OCI-LY1 (cell line): ENCODE measurements around the gene IGF2BP1.
"Not testable (repeated sequence)": the region's sequence is repeated elsewhere in the genome, so short reads cannot be mapped to it uniquely, and the experiment has no call there.

ENCODE experiments used
- H2AFZ ChIP-seq: fragments of 200-600 bp; sonication (generic), shearing (Covaris generic); 2 replicates; pipeline ENCODE4 v1.6.0; 2014; ENCODE audit warnings: antibody characterized with exemption, mild to moderate bottlenecking, low read length
- H3F3A ChIP-seq: fragments of 200-600 bp; sonication (generic), shearing (Covaris generic); 2 replicates; pipeline ENCODE4 v1.6.0; 2014; ENCODE audit warnings: mild to moderate bottlenecking, antibody characterized with exemption, low read length, moderate library complexity; ENCODE audit not compliant: insufficient read depth
- H3K27ac ChIP-seq: fragments of 200-600 bp; sonication (generic); 2 replicates; pipeline ENCODE4 v1.5.1; 2014; ENCODE audit warnings: low read length, mixed run types, mild to moderate bottlenecking, low read depth; ENCODE audit not compliant: poor library complexity, severe bottlenecking
- H3K27me3 ChIP-seq: fragments of 200-600 bp; sonication (generic); 2 replicates; pipeline ENCODE4 v1.6.0; 2014; ENCODE audit warnings: antibody characterized with exemption, mild to moderate bottlenecking, low read length, moderate library complexity; ENCODE audit not compliant: insufficient read depth
- H3K36me3 ChIP-seq: fragments of 200-600 bp; sonication (generic); 2 replicates; pipeline ENCODE4 v1.6.1; 2014; ENCODE audit warnings: mild to moderate bottlenecking, antibody characterized with exemption, low read length, moderate library complexity, mixed read lengths; ENCODE audit not compliant: insufficient read depth
- H3K4me1 ChIP-seq: fragments of 200-600 bp; sonication (generic); 2 replicates; pipeline ENCODE4 v1.5.1; 2014; ENCODE audit warnings: mild to moderate bottlenecking, low read length, moderate library complexity; ENCODE audit not compliant: insufficient read depth, severe bottlenecking
- H3K4me2 ChIP-seq: fragments of 200-600 bp; sonication (generic), shearing (Covaris generic); 2 replicates; pipeline ENCODE4 v1.6.1; 2014; ENCODE audit warnings: low read length
- H3K4me3 ChIP-seq: fragments of 200-600 bp; sonication (generic); 2 replicates; pipeline ENCODE4 v1.5.1; 2014; ENCODE audit warnings: low read length, low read depth, mild to moderate bottlenecking, mixed read lengths; ENCODE audit not compliant: poor library complexity, severe bottlenecking
- H3K79me2 ChIP-seq: fragments of 200-600 bp; shearing (Covaris generic); 2 replicates; pipeline ENCODE4 v1.6.1; 2016; ENCODE audit warnings: mixed run types, low read length, mixed read lengths; ENCODE audit not compliant: insufficient read depth
- H3K9ac ChIP-seq: fragments of 200-600 bp; sonication (generic), shearing (Covaris generic); 2 replicates; pipeline ENCODE4 v1.6.1; 2014; ENCODE audit warnings: mild to moderate bottlenecking, low read length, mixed read lengths
- H3K9me2 ChIP-seq: fragments of 200-600 bp; sonication (generic), shearing (Covaris generic); 2 replicates; pipeline ENCODE4 v1.6.1; 2014; ENCODE audit warnings: low read depth, mild to moderate bottlenecking, low read length, mixed read lengths
- H3K9me3 ChIP-seq: fragments of 200-600 bp; shearing (Covaris generic); 2 replicates; pipeline ENCODE4 v1.6.1; 2014; ENCODE audit warnings: low read length, mixed read lengths
- H4K20me1 ChIP-seq: fragments of 200-600 bp; sonication (generic), shearing (Covaris generic); 2 replicates; pipeline ENCODE4 v1.6.0; 2016; ENCODE audit warnings: mild to moderate bottlenecking, low read length; ENCODE audit not compliant: insufficient read depth
- EZH2 ChIP-seq: fragments of 200-600 bp; sonication (generic), shearing (Covaris generic); IDR thresholded peaks from 2 replicates; pipeline ENCODE4 v1.8.0; 2017; ENCODE audit warnings: borderline replicate concordance, mixed run types, mild to moderate bottlenecking, antibody characterized with exemption, low read length, moderate library complexity, mixed read lengths
- TF ChIP-seq, protein P1 (sequence below): fragments of 200-600 bp; sonication (generic), shearing (Covaris generic); IDR thresholded peaks from 2 replicates; pipeline ENCODE4 v1.5.1; 2017; ENCODE audit warnings: mild to moderate bottlenecking, antibody characterized with exemption, low read length, moderate library complexity, mixed read lengths

Gene IGF2BP1

DNA sequence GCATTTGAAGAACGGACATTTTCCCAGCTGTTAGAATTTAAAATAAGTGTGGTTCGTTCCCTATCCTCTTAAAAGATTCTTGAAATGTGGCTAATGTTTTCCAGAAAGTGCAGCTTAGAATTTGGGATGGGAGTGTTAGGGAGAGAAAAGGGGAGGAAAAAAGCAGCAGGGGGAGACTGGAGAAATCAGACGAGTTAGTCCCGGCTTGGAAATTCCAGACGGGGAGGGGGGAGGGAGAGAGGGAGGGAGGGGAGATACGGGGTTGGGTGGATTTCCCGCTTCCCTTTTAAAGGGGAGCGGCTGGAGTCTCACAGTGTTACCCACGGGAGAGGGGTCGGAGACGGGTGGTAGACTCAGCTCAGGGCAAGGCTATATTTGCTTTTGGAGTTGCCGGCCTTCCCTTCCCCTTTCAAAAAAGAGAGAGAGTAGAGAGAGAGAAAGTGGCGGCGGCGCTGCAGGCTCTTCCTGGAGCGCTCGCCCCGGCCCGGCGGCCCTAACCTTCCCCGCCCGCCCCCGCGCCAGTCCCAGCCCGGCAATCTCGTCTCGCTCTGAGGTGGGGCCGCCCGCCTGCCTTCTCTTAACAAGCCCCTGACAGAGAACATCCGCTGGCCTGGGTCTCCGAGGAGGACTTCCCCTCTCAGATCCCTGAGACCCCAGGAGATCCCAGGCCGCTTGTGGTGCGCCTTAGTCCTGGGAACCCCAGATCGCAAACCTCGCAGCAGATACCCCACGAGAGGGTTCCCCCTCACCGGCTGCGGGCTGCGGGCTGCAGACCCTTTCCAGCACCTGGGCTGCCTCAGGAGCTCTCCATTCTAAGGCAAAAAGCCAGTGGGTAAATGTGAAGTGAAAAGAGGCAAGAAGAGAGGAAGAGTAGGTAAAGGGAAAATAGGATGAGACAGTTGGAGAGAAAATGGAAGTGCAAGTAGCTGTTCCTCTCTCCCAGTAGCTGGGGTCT, 6.6 kb downstream of the IGF2BP1 start:
- Histone ChIP-seq H3K36me3 (peaks cover 7% of the 10 kb centered on the region; the same call in 1 of the 2 replicates), H3K27ac (peak overlapping the region; percentile 5), H4K20me1 (no peaks in the 10 kb centered on the region)

DNA sequence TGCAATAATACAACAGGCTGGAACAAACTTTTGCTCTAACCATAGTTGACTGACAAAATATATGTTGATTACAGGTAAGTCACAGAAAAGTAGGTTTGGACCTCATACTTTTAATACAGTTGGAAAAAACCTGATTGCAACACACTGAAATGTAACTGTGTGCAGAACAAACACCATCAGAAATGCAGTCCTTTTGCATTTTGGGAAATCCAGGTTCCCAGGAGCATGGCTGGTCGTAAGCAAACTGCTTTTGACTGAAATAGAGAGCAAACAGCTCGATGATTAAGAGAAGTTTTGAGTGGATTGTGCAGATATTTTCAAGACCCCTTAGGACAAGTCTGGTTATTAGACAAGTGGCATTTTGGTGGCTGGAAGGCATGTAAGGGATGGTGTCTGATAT, 8.0 kb downstream of the IGF2BP1 start:
- H3K9me3 ChIP-seq: no peaks in the 10 kb centered on the region
- H3K9me2 ChIP-seq: no peaks in the 10 kb centered on the region
- no peak overlapping the region for H2AFZ ChIP-seq
- no peaks in the 10 kb centered on the region for H3K27me3 ChIP-seq
- no peak overlapping the region for H3K9ac ChIP-seq
- no peak overlapping the region for H3K27ac ChIP-seq
- H3K4me3 ChIP-seq: no peak overlapping the region
- H3K4me1 ChIP-seq: peaks cover 36% of the 10 kb centered on the region
- peaks cover 7% of the 10 kb centered on the region; the same call in 1 of the 2 replicates for H3K36me3 ChIP-seq
- peaks cover 62% of the 10 kb centered on the region for H3K79me2 ChIP-seq
- H4K20me1 ChIP-seq: no peaks in the 10 kb centered on the region
- H3K4me2 ChIP-seq: no peak overlapping the region
- no peak for TF ChIP-seq EZH2
- TF ChIP-seq, protein P1, sequence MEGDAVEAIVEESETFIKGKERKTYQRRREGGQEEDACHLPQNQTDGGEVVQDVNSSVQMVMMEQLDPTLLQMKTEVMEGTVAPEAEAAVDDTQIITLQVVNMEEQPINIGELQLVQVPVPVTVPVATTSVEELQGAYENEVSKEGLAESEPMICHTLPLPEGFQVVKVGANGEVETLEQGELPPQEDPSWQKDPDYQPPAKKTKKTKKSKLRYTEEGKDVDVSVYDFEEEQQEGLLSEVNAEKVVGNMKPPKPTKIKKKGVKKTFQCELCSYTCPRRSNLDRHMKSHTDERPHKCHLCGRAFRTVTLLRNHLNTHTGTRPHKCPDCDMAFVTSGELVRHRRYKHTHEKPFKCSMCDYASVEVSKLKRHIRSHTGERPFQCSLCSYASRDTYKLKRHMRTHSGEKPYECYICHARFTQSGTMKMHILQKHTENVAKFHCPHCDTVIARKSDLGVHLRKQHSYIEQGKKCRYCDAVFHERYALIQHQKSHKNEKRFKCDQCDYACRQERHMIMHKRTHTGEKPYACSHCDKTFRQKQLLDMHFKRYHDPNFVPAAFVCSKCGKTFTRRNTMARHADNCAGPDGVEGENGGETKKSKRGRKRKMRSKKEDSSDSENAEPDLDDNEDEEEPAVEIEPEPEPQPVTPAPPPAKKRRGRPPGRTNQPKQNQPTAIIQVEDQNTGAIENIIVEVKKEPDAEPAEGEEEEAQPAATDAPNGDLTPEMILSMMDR: no peak
- no peaks in the 10 kb centered on the region for H3F3A ChIP-seq

More for the DNA sequence above, 6.6 kb downstream of the IGF2BP1 start:
- peak overlapping the region; percentile 45 for H3K4me3 ChIP-seq
- H2AFZ ChIP-seq: no peak overlapping the region
- H3K4me2 ChIP-seq: peak overlapping the region; percentile 63
- H3K4me1 ChIP-seq: peaks cover 39% of the 10 kb centered on the region
- no peaks in the 10 kb centered on the region for H3K9me3 ChIP-seq
- TF ChIP-seq EZH2: no peak
- TF ChIP-seq, protein P1: no peak
- H3F3A ChIP-seq: no peaks in the 10 kb centered on the region
- H3K9me2 ChIP-seq: no peaks in the 10 kb centered on the region
- H3K79me2 ChIP-seq: peaks cover 72% of the 10 kb centered on the region
- peak overlapping the region; percentile 25; the same call in 1 of the 2 replicates for H3K9ac ChIP-seq
- H3K27me3 ChIP-seq: no peaks in the 10 kb centered on the region

DNA sequence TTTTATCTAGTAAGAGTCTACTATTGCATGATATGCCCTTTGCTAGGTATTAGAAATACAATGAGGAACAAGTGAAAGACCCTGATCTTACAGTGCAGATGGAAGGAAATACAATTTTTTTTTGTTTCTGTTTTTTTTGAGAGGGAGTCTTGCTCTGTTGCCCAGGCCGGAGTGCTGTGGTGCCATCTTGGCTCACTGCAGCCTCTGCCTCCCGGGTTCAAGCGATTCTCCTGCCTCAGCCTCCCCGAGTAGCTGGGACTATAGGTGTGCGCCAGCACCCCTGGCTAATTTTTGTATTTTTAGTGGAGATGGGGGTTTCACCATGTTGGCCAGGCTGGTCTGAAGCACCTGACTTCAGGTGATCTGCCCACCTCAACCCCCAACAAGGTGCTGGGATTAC, 11.7 kb downstream of the IGF2BP1 start:
- H3K36me3 ChIP-seq, H3K4me1 ChIP-seq, H3K9me3 ChIP-seq, H3K27me3 ChIP-seq, H3K9ac ChIP-seq, H3K4me2 ChIP-seq, H4K20me1 ChIP-seq, H2AFZ ChIP-seq, H3K4me3 ChIP-seq, H3K9me2 ChIP-seq, H3K27ac ChIP-seq, H3F3A ChIP-seq: not testable (repeated sequence)
- H3K79me2 ChIP-seq: peaks cover 33% of the 10 kb centered on the region
